SK-N-MC (cell line): ENCODE measurements around the gene DLX6.

Experiments used
- EZH2 ChIP-seq: fragments of 200-600 bp; sonication (generic); IDR thresholded peaks from one replicate; pipeline ENCODE4 v1.6.1; 2017; ENCODE audit warnings: antibody characterized with exemption
- POLR2AphosphoS5 ChIP-seq: IDR thresholded peaks from 2 replicates; pipeline ENCODE4 v1.6.1; 2012; ENCODE audit warnings: mild to moderate bottlenecking, low read depth, low read length, borderline replicate concordance

DNA sequence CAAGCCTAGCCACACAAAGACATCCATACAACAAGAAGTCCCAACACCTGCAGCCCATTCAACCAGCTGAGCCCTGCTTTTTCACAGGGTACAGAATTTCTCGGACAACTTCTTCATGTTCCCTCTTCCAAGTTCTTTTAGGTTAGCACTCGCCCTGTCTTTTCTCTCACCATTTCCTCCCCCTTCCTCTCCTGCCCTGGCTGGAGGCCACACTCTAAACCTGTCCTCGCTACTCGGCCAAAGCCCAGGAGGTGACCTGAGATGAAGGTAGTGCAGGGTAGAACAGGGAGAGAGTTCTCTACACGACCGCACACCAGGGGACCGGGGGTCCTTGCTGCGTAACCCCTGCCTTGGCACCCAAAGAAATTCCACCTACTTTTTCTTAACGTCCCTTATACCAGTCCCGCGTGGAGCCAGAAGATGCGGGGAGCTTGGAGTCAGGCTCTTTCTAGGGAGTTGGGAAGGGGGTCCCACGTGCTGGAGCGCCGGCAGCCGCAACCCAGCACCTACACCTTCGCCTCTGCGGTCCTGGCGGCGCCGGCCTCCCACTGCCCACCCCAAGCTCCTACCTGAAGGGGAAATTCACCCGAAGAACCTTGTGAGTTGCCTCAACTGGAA, 16.0 kb upstream of the DLX6 start:
- TF ChIP-seq EZH2 (no peak), POLR2AphosphoS5 (no peak)
